Measurements from ENCODE around the gene DCBLD2. TPM values are rescaled to one million over a fixed set of nuclear protein-coding genes. Genes with fewer than 3 reads are reported as not detected.

The DCBLD2 gene
- total RNA-seq, 2 donors from 2014 or later: 1.6 TPM

DNA sequence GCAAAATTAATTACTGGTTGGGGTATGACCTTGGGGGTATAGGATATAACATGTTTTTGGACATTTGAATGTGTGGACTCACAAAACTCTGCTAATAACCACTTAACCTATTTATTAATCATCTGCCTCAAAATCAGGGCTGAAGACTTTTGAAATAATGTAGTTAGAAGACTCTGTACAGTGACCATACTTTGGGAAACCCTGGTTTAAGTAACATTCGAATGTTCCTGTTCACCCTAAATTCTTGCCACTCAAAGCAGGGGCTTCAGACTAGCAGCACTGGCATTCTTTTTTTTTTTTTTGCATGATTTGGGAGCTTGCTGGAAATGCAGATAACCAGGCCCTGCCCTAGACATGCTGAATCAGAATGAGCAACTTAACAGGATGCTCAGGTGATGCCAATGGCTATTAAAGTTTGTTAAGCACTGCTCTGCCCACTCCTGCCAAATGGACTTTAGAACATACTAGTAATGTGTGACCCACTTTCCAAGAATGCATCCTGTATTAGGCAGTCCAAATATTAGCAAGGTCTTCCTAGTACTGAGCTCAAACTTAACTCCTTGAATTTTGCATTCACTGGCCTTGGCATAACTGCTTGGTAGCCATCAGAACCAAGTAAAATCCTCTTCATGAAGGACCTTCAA is 151.1 kb downstream of the DCBLD2 start:
- H3K9me3 Mint-ChIP-seq: no peaks in the 10 kb centered on the region

DNA sequence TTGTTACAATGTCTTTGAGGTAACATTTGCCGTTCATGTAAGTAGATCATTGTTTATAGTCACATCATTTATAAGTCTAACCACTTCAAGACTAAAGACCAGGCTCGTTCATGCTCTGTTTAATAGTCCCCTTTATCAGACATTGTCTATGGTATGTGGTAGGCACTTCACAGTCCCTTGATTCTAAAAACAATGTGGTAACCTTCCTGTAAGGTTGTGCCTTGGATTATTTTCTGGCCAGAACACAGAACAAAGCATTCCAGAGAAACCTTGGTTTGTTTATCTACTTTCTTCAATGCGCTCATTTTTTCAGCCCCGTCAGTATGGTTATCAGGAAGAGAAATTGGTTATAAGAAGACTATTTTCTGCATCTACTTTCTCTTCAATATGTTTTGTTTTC is 154.6 kb downstream of the DCBLD2 start:
- Mint-ChIP-seq H3K4me3 (no peak overlapping the region), H3K27ac (no peak overlapping the region), H3K27me3 (peaks cover 8 to 15% of the 10 kb centered on the region in 2 donors), H3K36me3 (no peaks in the 10 kb centered on the region), H3K9me3 (no peaks in the 10 kb centered on the region), H3K4me1 (ENCODE audit: low read depth in 2 of 2) (no peaks in the 10 kb centered on the region)
- DNase-seq (ENCODE audit: low spot score) (no peak), ATAC-seq (no peak)

More for the DNA sequence above, 151.1 kb downstream of the DCBLD2 start:
- ATAC-seq: no peak
- DNase-seq (ENCODE audit: low spot score): no peak
- peaks cover 6 to 22% of the 10 kb centered on the region in 2 donors for H3K27me3 Mint-ChIP-seq
- no peaks in the 10 kb centered on the region for H3K4me1 Mint-ChIP-seq (ENCODE audit: low read depth in 2 of 2)
- H3K4me3 Mint-ChIP-seq: no peak overlapping the region
- H3K36me3 Mint-ChIP-seq: no peaks in the 10 kb centered on the region
- H3K27ac Mint-ChIP-seq: no peak overlapping the region

DNA sequence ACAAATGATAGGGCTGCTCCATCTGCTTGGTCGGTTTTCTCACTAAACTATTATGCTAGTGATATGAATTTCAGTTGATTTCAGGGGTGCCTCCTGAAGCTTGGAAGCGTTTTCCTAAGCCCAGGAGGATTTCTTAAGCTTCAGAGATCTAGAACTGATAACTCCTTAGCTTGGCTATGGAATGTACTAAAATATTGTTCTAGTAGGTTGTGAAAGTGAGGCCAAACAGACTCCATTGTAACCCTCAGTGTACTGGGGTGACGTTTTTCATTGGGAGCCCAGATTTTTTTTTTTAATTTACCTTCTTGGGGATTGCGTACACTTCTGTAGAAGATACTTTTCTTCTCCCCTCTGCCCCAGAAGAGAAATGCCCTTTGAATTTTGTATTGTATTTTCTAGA is 155.4 kb downstream of the DCBLD2 start:
- Mint-ChIP-seq H3K36me3 (no peaks in the 10 kb centered on the region), H3K27ac (no peak overlapping the region), H3K4me3 (no peak overlapping the region), H3K4me1 (ENCODE audit: low read depth in 2 of 2) (no peaks in the 10 kb centered on the region), H3K9me3 (no peaks in the 10 kb centered on the region), H3K27me3 (peaks cover 8 to 15% of the 10 kb centered on the region in 2 donors)
- ATAC-seq: no peak
- no peak for DNase-seq (ENCODE audit: low spot score)

Other genes with a start within 250 kb of the DCBLD2 start
- not detected for gene ST3GAL6, start 138.4 kb downstream of the DCBLD2 start, total RNA-seq

Measured in natural killer cell treated with Interleukin-12 subunit alpha and Interleukin-12 subunit beta and Interleukin-15 and Interleukin-18, amount 100 ng/mL, for 72 hours (primary cell).